GM12878 (cell line): ENCODE measurements around the gene PCK2. TPM values are rescaled to one million over a fixed set of nuclear protein-coding genes. Genes with fewer than 3 reads are reported as not detected.

Experiments
- ATAC-seq: fragments of 200-7000 bp; cut with Tn5 transposase; 3 replicates; pipeline ENCODE4 v1.9.1; 2020; ENCODE audit warnings: mild to moderate bottlenecking, moderate library complexity
- BruUV-seq: library from RNA; stranded (reverse); fragments of 400-500 nt; replicated peaks from 2 replicates; lab custom pipeline; 2021; lab: Mats Ljungman, UMichigan
- CTCF ChIA-PET: fragments of 300-600 bp; sonication (Branson Sonifier 250); formaldehyde crosslinking; extraction: SDS; loops from one replicate; lab custom pipeline; 2021; ENCODE audit warnings: inconsistent platforms; lab: Yijun Ruan, JAX
- POLR2A ChIA-PET: fragments of 350-600 bp; formaldehyde crosslinking; extraction: SDS; loops from one replicate; lab custom pipeline; 2021; ENCODE audit warnings: inconsistent platforms; lab: Charles Lee
- RAD21 ChIA-PET: fragments of 300-600 bp; sonication (Branson Sonifier 250); formaldehyde crosslinking; loops from one replicate; lab custom pipeline; 2023; ENCODE audit warnings: antibody characterized with exemption; ENCODE audit not compliant: unreplicated experiment; lab: Charles Lee
- SMC1A ChIA-PET: fragments of 300-600 bp; sonication (Branson Sonifier 250); formaldehyde crosslinking; loops from one replicate; lab custom pipeline; 2023; ENCODE audit not compliant: unreplicated experiment, uncharacterized antibody; lab: Charles Lee
- DNase-seq: peaks from one replicate; pipeline ENCODE4 v3.0.0-alpha.2; 2011; ENCODE audit warnings: low read depth, low spot score
- FAIRE-seq: peaks from 3 replicates; lab custom pipeline; 2011; peaks lifted over from hg19 to GRCh38; lab: Jason Lieb, UNC
- H2AFZ ChIP-seq: 2 replicates; pipeline ENCODE4 v1.6.0; 2011; ENCODE audit warnings: low read depth, low read length, control low read depth; ENCODE audit not compliant: control insufficient read depth
- H3K27ac ChIP-seq: 2 replicates; pipeline ENCODE4 v1.5.1; 2011; ENCODE audit warnings: control low read depth; ENCODE audit not compliant: control insufficient read depth, insufficient read depth
- H3K27me3 ChIP-seq, 2 experiments: replicated peaks in 1 of 2; 2 replicates each; pipeline versions ENCODE4 v1.6.0 to v1.6.1; 2011; ENCODE audit warnings: low read length in 1 of 2; ENCODE audit not compliant: control insufficient read depth in 2 of 2, insufficient read depth in 2 of 2
- H3K36me3 ChIP-seq, 2 experiments: 2 replicates each; pipeline ENCODE4 v1.5.1; 2011; ENCODE audit warnings: low read length in 1 of 2; ENCODE audit not compliant: control insufficient read depth in 2 of 2, insufficient read depth in 2 of 2
- H3K4me1 ChIP-seq: 2 replicates; pipeline ENCODE4 v1.6.1; 2011; ENCODE audit warnings: mild to moderate bottlenecking, low read length, moderate library complexity, mixed read lengths; ENCODE audit not compliant: control insufficient read depth, insufficient read depth
- H3K4me2 ChIP-seq: 2 replicates; pipeline ENCODE4 v1.6.0; 2011; ENCODE audit warnings: control low read depth; ENCODE audit not compliant: control insufficient read depth, insufficient read depth
- H3K4me3 ChIP-seq: fragments of 200-600 bp; sonication (generic); 2 replicates; pipeline ENCODE4 v1.5.1; 2016
- H3K79me2 ChIP-seq: 2 replicates; pipeline ENCODE4 v1.6.0; 2011; ENCODE audit warnings: low read length; ENCODE audit not compliant: control insufficient read depth, insufficient read depth
- H3K9ac ChIP-seq: 2 replicates; pipeline ENCODE4 v1.8.0; 2011; ENCODE audit warnings: low read length, control low read depth, mixed read lengths; ENCODE audit not compliant: control insufficient read depth, insufficient read depth
- H3K9me3 ChIP-seq: replicated peaks from 3 replicates; pipeline ENCODE4 v1.5.1; 2011; ENCODE audit warnings: mild to moderate bottlenecking, low read length; ENCODE audit not compliant: control insufficient read depth, insufficient read depth
- H4K20me1 ChIP-seq: 2 replicates; pipeline ENCODE4 v1.6.0; 2011; ENCODE audit not compliant: control insufficient read depth, insufficient read depth
- FOS ChIP-seq: IDR thresholded peaks from 3 replicates; pipeline ENCODE4 v1.6.1; 2011; ENCODE audit warnings: borderline replicate concordance; ENCODE audit not compliant: insufficient read length; ENCODE audit errors: extremely low read depth
- MTA3 ChIP-seq: IDR thresholded peaks from 2 replicates; pipeline ENCODE4 v1.6.1; 2012; ENCODE audit warnings: low read length, inconsistent platforms, borderline replicate concordance
- SIX5 ChIP-seq: IDR thresholded peaks from 2 replicates; pipeline ENCODE4 v1.6.1; 2011; ENCODE audit warnings: mild to moderate bottlenecking, low read depth, low read length, moderate library complexity; ENCODE audit not compliant: severe bottlenecking
- SREBF2 ChIP-seq: IDR thresholded peaks from 2 replicates; pipeline ENCODE4 v1.6.1; 2012; ENCODE audit warnings: mild to moderate bottlenecking, low read length
- SUPT20H ChIP-seq: IDR thresholded peaks from 2 replicates; pipeline ENCODE4 v1.6.1; 2011; ENCODE audit warnings: low read depth, mild to moderate bottlenecking, low read length, moderate library complexity, borderline replicate concordance; ENCODE audit not compliant: control insufficient read depth
- WGBS: methylation state at CpG from one replicate; pipeline ENCODE4 v1.1.6; 2016; ENCODE audit warnings: low lambda C conversion rate; ENCODE audit not compliant: insufficient replicate concordance, insufficient coverage; ENCODE audit errors: missing lambda C conversion rate; 5-methylcytosine and 5-hydroxymethylcytosine counted together
- in situ Hi-C: fragments of 300-500 bp; cut with MboI; formaldehyde crosslinking; loops from 9 replicates; pipeline ENCODE4 v1.14.3; 2018; ENCODE audit warnings: mixed read lengths
- intact Hi-C: fragments of 100-400 bp; cut with micrococcal nuclease; formaldehyde crosslinking; loops from one replicate; pipeline ENCODE4 v1.14.2; 2022; ENCODE audit not compliant: unreplicated experiment
- polyA plus RNA-seq, 11 experiments: library from polyadenylated mRNA; depleted of rRNA in 4 of 11; unstranded in 6 of 11; stranded (reverse) in 5 of 11; fragments of >200 nt; fragmentation: Nextera tagmentation in 4 of 11; fragmentation: Illumina TruSeq in 1 of 11; extraction: Ambion mirVana in 4 of 11; extraction: Trizol in 1 of 11; gene quantifications; 1 replicate in 1 of 11; 2 replicates in 10 of 11; pipeline versions ENCODE4 v1.2.1 to v1.2.3, GENCODE V29; 2011 to 2016; ENCODE audit warnings: inconsistent platforms in 2 of 11, missing spikeins in 2 of 11, low read depth in 1 of 11
- total RNA-seq, 4 experiments: library from RNA; depleted of rRNA in 3 of 4; stranded (reverse); fragments of >200 nt in 3 of 4; fragmentation: Illumina TruSeq in 1 of 4; extraction: Trizol in 1 of 4; gene quantifications; 2 replicates each; pipeline versions ENCODE4 v1.2.1 to v1.2.3, GENCODE V29; 2013 to 2021
- TF ChIP-seq, protein P1 (sequence below): fragments of 450-650 bp; IDR thresholded peaks from 2 replicates; pipeline ENCODE4 v1.6.1; 2017; ENCODE audit warnings: mild to moderate bottlenecking, moderate library complexity
- TF ChIP-seq, protein P2 (sequence below): IDR thresholded peaks from 2 replicates; pipeline ENCODE4 v1.6.1; 2012; ENCODE audit warnings: improper control_type of control experiment, low read depth, low read length; ENCODE audit not compliant: insufficient replicate concordance
- TF ChIP-seq, protein P3 (sequence below): fragments of 450-650 bp; IDR thresholded peaks from 2 replicates; pipeline ENCODE4 v1.6.1; 2017; ENCODE audit warnings: mild to moderate bottlenecking, moderate library complexity

Gene PCK2
- total and polyA plus RNA-seq, 10 of the 15 experiments (the other 5 are each of a cell fraction or from before 2014, with no cell fraction given), result 6.6 to 110 (median 44.6) TPM

DNA sequence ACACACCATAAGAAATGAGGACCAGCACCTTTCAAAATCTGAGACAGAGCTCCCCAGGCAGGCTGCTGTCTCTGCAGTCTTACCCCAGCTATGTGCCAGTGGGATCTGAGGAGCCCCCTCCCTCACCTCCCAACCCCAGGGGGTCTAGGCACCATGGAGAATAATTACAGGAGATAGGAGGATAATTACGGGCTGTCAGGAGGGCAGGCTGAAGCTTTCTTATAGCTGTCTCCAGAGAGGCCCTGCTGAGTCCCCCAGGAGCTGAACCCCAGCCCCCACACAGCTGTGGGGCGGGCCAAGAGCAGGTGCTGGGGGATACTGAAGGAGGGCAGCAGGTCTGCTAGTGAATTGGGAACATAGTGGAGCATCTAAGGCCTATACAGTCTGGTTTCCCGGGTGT lies 16.0 kb upstream of the PCK2 start:
- FAIRE-seq (no peak), ATAC-seq (no peak), DNase-seq (no peak)
- in situ Hi-C loops, result no loop called here
- Histone ChIP-seq H3K36me3 (no peaks in the 10 kb centered on the region), H2AFZ (no peak overlapping the region), H3K27me3 (no peaks in the 10 kb centered on the region), H3K4me1 (peaks cover 28% of the 10 kb centered on the region), H4K20me1 (no peaks in the 10 kb centered on the region), H3K27ac (no peak overlapping the region), H3K4me2 (no peak overlapping the region), H3K79me2 (no peaks in the 10 kb centered on the region), H3K9ac (no peak overlapping the region), H3K9me3 (no peaks in the 10 kb centered on the region), H3K4me3 (no peak overlapping the region)
- no TSS peak for BruUV-seq
- TF ChIP-seq SREBF2, result no peak
- TF ChIP-seq SIX5, result no peak
- TF ChIP-seq, protein P1, sequence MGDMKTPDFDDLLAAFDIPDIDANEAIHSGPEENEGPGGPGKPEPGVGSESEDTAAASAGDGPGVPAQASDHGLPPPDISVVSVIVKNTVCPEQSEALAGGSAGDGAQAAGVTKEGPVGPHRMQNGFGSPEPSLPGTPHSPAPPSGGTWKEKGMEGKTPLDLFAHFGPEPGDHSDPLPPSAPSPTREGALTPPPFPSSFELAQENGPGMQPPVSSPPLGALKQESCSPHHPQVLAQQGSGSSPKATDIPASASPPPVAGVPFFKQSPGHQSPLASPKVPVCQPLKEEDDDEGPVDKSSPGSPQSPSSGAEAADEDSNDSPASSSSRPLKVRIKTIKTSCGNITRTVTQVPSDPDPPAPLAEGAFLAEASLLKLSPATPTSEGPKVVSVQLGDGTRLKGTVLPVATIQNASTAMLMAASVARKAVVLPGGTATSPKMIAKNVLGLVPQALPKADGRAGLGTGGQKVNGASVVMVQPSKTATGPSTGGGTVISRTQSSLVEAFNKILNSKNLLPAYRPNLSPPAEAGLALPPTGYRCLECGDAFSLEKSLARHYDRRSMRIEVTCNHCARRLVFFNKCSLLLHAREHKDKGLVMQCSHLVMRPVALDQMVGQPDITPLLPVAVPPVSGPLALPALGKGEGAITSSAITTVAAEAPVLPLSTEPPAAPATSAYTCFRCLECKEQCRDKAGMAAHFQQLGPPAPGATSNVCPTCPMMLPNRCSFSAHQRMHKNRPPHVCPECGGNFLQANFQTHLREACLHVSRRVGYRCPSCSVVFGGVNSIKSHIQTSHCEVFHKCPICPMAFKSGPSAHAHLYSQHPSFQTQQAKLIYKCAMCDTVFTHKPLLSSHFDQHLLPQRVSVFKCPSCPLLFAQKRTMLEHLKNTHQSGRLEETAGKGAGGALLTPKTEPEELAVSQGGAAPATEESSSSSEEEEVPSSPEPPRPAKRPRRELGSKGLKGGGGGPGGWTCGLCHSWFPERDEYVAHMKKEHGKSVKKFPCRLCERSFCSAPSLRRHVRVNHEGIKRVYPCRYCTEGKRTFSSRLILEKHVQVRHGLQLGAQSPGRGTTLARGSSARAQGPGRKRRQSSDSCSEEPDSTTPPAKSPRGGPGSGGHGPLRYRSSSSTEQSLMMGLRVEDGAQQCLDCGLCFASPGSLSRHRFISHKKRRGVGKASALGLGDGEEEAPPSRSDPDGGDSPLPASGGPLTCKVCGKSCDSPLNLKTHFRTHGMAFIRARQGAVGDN, result no peak
- TF ChIP-seq, protein P2, sequence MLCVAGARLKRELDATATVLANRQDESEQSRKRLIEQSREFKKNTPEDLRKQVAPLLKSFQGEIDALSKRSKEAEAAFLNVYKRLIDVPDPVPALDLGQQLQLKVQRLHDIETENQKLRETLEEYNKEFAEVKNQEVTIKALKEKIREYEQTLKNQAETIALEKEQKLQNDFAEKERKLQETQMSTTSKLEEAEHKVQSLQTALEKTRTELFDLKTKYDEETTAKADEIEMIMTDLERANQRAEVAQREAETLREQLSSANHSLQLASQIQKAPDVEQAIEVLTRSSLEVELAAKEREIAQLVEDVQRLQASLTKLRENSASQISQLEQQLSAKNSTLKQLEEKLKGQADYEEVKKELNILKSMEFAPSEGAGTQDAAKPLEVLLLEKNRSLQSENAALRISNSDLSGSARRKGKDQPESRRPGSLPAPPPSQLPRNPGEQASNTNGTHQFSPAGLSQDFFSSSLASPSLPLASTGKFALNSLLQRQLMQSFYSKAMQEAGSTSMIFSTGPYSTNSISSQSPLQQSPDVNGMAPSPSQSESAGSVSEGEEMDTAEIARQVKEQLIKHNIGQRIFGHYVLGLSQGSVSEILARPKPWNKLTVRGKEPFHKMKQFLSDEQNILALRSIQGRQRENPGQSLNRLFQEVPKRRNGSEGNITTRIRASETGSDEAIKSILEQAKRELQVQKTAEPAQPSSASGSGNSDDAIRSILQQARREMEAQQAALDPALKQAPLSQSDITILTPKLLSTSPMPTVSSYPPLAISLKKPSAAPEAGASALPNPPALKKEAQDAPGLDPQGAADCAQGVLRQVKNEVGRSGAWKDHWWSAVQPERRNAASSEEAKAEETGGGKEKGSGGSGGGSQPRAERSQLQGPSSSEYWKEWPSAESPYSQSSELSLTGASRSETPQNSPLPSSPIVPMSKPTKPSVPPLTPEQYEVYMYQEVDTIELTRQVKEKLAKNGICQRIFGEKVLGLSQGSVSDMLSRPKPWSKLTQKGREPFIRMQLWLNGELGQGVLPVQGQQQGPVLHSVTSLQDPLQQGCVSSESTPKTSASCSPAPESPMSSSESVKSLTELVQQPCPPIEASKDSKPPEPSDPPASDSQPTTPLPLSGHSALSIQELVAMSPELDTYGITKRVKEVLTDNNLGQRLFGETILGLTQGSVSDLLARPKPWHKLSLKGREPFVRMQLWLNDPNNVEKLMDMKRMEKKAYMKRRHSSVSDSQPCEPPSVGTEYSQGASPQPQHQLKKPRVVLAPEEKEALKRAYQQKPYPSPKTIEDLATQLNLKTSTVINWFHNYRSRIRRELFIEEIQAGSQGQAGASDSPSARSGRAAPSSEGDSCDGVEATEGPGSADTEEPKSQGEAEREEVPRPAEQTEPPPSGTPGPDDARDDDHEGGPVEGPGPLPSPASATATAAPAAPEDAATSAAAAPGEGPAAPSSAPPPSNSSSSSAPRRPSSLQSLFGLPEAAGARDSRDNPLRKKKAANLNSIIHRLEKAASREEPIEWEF, result no peak
- TF ChIP-seq MTA3, result no peak
- no peak for TF ChIP-seq FOS
- TF ChIP-seq, protein P3, sequence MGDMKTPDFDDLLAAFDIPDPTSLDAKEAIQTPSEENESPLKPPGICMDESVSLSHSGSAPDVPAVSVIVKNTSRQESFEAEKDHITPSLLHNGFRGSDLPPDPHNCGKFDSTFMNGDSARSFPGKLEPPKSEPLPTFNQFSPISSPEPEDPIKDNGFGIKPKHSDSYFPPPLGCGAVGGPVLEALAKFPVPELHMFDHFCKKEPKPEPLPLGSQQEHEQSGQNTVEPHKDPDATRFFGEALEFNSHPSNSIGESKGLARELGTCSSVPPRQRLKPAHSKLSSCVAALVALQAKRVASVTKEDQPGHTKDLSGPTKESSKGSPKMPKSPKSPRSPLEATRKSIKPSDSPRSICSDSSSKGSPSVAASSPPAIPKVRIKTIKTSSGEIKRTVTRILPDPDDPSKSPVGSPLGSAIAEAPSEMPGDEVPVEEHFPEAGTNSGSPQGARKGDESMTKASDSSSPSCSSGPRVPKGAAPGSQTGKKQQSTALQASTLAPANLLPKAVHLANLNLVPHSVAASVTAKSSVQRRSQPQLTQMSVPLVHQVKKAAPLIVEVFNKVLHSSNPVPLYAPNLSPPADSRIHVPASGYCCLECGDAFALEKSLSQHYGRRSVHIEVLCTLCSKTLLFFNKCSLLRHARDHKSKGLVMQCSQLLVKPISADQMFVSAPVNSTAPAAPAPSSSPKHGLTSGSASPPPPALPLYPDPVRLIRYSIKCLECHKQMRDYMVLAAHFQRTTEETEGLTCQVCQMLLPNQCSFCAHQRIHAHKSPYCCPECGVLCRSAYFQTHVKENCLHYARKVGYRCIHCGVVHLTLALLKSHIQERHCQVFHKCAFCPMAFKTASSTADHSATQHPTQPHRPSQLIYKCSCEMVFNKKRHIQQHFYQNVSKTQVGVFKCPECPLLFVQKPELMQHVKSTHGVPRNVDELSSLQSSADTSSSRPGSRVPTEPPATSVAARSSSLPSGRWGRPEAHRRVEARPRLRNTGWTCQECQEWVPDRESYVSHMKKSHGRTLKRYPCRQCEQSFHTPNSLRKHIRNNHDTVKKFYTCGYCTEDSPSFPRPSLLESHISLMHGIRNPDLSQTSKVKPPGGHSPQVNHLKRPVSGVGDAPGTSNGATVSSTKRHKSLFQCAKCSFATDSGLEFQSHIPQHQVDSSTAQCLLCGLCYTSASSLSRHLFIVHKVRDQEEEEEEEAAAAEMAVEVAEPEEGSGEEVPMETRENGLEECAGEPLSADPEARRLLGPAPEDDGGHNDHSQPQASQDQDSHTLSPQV, result no peak
- TF ChIP-seq SUPT20H, result no peak
- CTCF ChIA-PET, result no interaction called here
- RAD21 ChIA-PET, result no interaction called here
- POLR2A ChIA-PET, result no interaction called here
- SMC1A ChIA-PET, result interaction anchor here (1.3 to 5.2 kb wide), 2 partner anchors 14 to 20 kb away, joined by 3 to 51 read pairs; partner anchors contain the start of gene PCK2
- intact Hi-C loops, result no loop called here
- WGBS, result 14% methylated on average over 3 of the region's 3 CpGs
